Measurements from ENCODE around the gene NUDC. TPM values are rescaled to one million over a fixed set of nuclear protein-coding genes. Genes with fewer than 3 reads are reported as not detected.

Gene NUDC
- total and polyA plus RNA-seq, 2 of the 13 experiments (the other 11 are each of a cell fraction or from before 2014, with no cell fraction given) = 34.7 to 104 TPM

DNA sequence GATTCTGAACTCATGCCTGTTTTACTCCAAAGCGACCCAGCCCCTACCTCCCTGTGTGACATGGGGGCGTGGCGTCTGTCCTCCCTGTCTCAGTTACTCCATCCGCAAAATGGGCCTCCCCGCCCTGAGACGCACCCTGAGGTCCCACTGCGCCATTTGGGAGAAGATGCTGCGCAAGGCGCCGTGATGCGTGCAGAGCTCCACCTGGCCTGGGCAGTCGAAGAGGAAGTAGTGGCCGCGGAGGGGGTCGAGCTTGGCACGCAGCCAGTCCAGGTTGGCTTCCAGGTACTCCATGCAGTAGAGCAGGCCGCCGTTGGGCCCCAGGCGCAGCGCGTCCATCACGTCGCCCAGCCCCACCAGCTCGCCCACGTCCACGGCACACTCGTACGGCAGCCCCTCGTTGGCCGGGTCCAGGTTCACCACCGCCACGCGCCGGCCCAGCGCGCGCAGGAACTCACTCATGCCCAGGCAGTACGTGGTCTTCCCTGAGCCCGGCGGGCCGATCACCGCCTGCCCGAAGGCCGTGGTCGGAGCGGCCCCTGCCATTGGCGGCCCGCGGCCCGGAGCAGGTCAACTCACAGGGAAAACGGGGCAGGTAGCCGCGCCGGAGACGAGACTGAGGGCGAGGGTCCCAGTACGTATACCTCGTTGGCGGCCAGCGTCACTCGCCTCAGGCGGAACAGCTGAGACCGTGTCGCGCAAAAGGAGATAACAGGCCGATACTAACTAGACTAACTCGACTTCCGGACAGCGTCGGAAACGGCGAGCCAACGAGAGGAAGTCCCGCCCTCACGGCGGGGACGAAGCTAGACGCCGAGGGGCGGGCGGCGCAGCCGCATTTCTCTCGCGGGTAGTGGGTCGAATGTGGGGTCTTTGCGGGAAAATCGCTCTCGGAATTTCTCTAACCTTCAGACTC, 31.7 kb upstream of the NUDC start, which contains the start of gene GPN2 (continued):
- TF ChIP-seq ZNF558 (CRISPR knock-in tag; IDR thresholded peaks at IDR 0.05; ENCODE audit: borderline replicate concordance) = 0 out of 2 replicates have a peak, but pooled peaks have one; percentile 73
- no peak for TF ChIP-seq PCBP1 (IDR thresholded peaks at IDR 0.05; ENCODE audit: borderline replicate concordance, low read depth, low read length)
- TF ChIP-seq TCF7L2 (IDR thresholded peaks at IDR 0.05; ENCODE audit: low read depth, low read length) = no peak
- TF ChIP-seq FOXK1 (CRISPR knock-in tag; IDR thresholded peaks at IDR 0.05; ENCODE audit: borderline replicate concordance, low read depth) = peak; percentile 46; the same call in 1 of the 2 replicates
- peak; percentile 35; the same call in 1 of the 2 replicates for TF ChIP-seq NAIF1 (CRISPR knock-in tag; IDR thresholded peaks at IDR 0.05; ENCODE audit: borderline replicate concordance)
- TF ChIP-seq WIZ (CRISPR knock-in tag; IDR thresholded peaks at IDR 0.05) = peak; percentile 15
- 0 out of 2 replicates have a peak, but pooled peaks have one; percentile 67 for TF ChIP-seq ZBTB34 (CRISPR knock-in tag; IDR thresholded peaks at IDR 0.05)
- peak; percentile 65 for TF ChIP-seq ETV5 (CRISPR knock-in tag; IDR thresholded peaks at IDR 0.05; ENCODE audit: borderline replicate concordance)
- TF ChIP-seq, protein P1, sequence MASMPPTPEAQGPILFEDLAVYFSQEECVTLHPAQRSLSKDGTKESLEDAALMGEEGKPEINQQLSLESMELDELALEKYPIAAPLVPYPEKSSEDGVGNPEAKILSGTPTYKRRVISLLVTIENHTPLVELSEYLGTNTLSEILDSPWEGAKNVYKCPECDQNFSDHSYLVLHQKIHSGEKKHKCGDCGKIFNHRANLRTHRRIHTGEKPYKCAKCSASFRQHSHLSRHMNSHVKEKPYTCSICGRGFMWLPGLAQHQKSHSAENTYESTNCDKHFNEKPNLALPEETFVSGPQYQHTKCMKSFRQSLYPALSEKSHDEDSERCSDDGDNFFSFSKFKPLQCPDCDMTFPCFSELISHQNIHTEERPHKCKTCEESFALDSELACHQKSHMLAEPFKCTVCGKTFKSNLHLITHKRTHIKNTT (CRISPR knock-in tag; IDR thresholded peaks at IDR 0.05) = no peak
- peak; percentile 92 for TF ChIP-seq UBTF (CRISPR knock-in tag; IDR thresholded peaks at IDR 0.05)
- peak; percentile 79 to 85 for TF ChIP-seq POLR2A (IDR thresholded peaks at IDR 0.05; ENCODE audit: insufficient read depth in 1 of 2, low read depth in 2 of 2, low read length in 2 of 2)
- TF ChIP-seq HOXA9 (CRISPR knock-in tag; IDR thresholded peaks at IDR 0.05; ENCODE audit: borderline replicate concordance) = peak; percentile 96
- peak; percentile 65; the same call in 1 of the 2 replicates for TF ChIP-seq ZNF121 (CRISPR knock-in tag; IDR thresholded peaks at IDR 0.05)
- TF ChIP-seq JUND (CRISPR knock-in tag; IDR thresholded peaks at IDR 0.05) = peak; percentile 36; the same call in 1 of the 2 replicates
- TF ChIP-seq ZNF547 (CRISPR knock-in tag; IDR thresholded peaks at IDR 0.05) = peak; percentile 65
- TF ChIP-seq, protein P2, sequence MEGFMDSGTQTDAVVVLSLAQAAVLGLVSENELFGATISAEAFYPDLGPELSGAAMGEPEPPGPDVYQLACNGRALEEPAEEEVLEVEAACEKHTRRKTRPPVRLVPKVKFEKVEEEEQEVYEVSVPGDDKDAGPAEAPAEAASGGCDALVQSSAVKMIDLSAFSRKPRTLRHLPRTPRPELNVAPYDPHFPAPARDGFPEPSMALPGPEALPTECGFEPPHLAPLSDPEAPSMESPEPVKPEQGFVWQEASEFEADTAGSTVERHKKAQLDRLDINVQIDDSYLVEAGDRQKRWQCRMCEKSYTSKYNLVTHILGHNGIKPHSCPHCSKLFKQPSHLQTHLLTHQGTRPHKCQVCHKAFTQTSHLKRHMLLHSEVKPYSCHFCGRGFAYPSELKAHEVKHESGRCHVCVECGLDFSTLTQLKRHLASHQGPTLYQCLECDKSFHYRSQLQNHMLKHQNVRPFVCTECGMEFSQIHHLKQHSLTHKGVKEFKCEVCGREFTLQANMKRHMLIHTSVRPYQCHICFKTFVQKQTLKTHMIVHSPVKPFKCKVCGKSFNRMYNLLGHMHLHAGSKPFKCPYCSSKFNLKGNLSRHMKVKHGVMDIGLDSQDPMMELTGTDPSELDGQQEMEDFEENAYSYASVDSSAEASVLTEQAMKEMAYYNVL (CRISPR knock-in tag; IDR thresholded peaks at IDR 0.05; ENCODE audit: borderline replicate concordance) = 0 out of 2 replicates have a peak, but pooled peaks have one; percentile 23
- TF ChIP-seq ATF2 (CRISPR knock-in tag; IDR thresholded peaks at IDR 0.05) = peak; percentile 46; the same call in 1 of the 2 replicates
- peak; percentile 86 for TF ChIP-seq HNRNPLL (IDR thresholded peaks at IDR 0.05; ENCODE audit: low read depth, low read length, poor library complexity, severe bottlenecking)
- 0 out of 2 replicates have a peak, but pooled peaks have one; percentile 64 for TF ChIP-seq ZNF775 (CRISPR knock-in tag; IDR thresholded peaks at IDR 0.05; ENCODE audit: borderline replicate concordance)

Data from HepG2 (cell line).